Right forelimb (tissue), 1 donor: Measurements from ENCODE around the gene SLC15A5.

ENCODE experiments used
- DNase-seq: peaks from one replicate; pipeline ENCODE4 v3.0.0-alpha.2; 2018

Gene SLC15A5

GRCh38 chr12:16258963-16259362 is 18.5 kb downstream of the SLC15A5 start:
- no peak for DNase-seq

- DNase-seq, result no peak
Observed at GRCh38 chr12:16246264-16246663, 31.2 kb downstream of the SLC15A5 start.

GRCh38 chr12:16245209-16245608 is 32.3 kb downstream of the SLC15A5 start:
- no peak for DNase-seq

- no peak for DNase-seq
Observed at GRCh38 chr12:16243487-16244412, 33.7 kb downstream of the SLC15A5 start.

- no peak for DNase-seq
Observed at GRCh38 chr12:16241346-16241745, 36.1 kb downstream of the SLC15A5 start.

- DNase-seq, result no peak
Observed at GRCh38 chr12:16238661-16239060, 38.8 kb downstream of the SLC15A5 start.

GRCh38 chr12:16229676-16230075 is 47.8 kb downstream of the SLC15A5 start:
- DNase-seq, result no peak

GRCh38 chr12:16228067-16228466 is 49.4 kb downstream of the SLC15A5 start:
- no peak for DNase-seq

GRCh38 chr12:16225692-16226091 is 51.8 kb downstream of the SLC15A5 start:
- DNase-seq, result no peak

- no peak for DNase-seq
Observed at GRCh38 chr12:16224196-16224595, 53.3 kb downstream of the SLC15A5 start.

GRCh38 chr12:16221776-16222175 is 55.7 kb downstream of the SLC15A5 start:
- no peak for DNase-seq

- DNase-seq, result no peak
Observed at GRCh38 chr12:16220120-16220519, 57.4 kb downstream of the SLC15A5 start.

- no peak for DNase-seq
Observed at GRCh38 chr12:16218934-16219751, 58.3 kb downstream of the SLC15A5 start.

GRCh38 chr12:16218234-16218633 is 59.3 kb downstream of the SLC15A5 start:
- no peak for DNase-seq

GRCh38 chr12:16211731-16212130 is 65.8 kb downstream of the SLC15A5 start:
- no peak for DNase-seq

GRCh38 chr12:16198884-16199283 is 78.6 kb downstream of the SLC15A5 start:
- DNase-seq, result no peak

GRCh38 chr12:16197600-16197999 is 79.9 kb downstream of the SLC15A5 start:
- DNase-seq, result no peak

GRCh38 chr12:16189849-16190248 is 87.6 kb downstream of the SLC15A5 start:
- DNase-seq, result no peak

- DNase-seq, result no peak
Observed at GRCh38 chr12:16187660-16188059, 89.8 kb downstream of the SLC15A5 start.

GRCh38 chr12:16184681-16185080 is 92.8 kb downstream of the SLC15A5 start:
- no peak for DNase-seq

- no peak for DNase-seq
Observed at GRCh38 chr12:16183541-16183940, 93.9 kb downstream of the SLC15A5 start.

- no peak for DNase-seq
Observed at GRCh38 chr12:16175840-16176239, 101.6 kb downstream of the SLC15A5 start.

- DNase-seq, result no peak
Observed at GRCh38 chr12:16174282-16174681, 103.2 kb downstream of the SLC15A5 start.

- DNase-seq, result no peak
Observed at GRCh38 chr12:16171348-16171747, 106.1 kb downstream of the SLC15A5 start.
